Neural progenitor cell (in vitro differentiated cells): ENCODE results near the gene PTPRA. TPM values are rescaled to one million over a fixed set of nuclear protein-coding genes. Genes with fewer than 3 reads are reported as not detected.

Experiments
- DNase-seq: peaks from one replicate; pipeline ENCODE4 v3.0.0-alpha.2; 2016; ENCODE audit warnings: low spot score
- H2AFZ ChIP-seq: fragments of 200-600 bp; sonication (generic); replicated peaks from 2 replicates; pipeline ENCODE4 v1.6.1; 2016; ENCODE audit warnings: antibody characterized with exemption
- H3F3A ChIP-seq: fragments of 200-600 bp; sonication (generic); 2 replicates; pipeline ENCODE4 v1.6.1; 2016; ENCODE audit warnings: antibody characterized with exemption, low read depth
- H3K27ac ChIP-seq: fragments of 200-600 bp; sonication (generic); 2 replicates; pipeline ENCODE4 v1.5.1; 2016; ENCODE audit warnings: mild to moderate bottlenecking
- H3K27me3 ChIP-seq: fragments of 200-600 bp; sonication (generic); 2 replicates; pipeline ENCODE4 v1.6.1; 2016; ENCODE audit warnings: mild to moderate bottlenecking, moderate library complexity
- H3K36me3 ChIP-seq: fragments of 200-600 bp; sonication (generic); 2 replicates; pipeline ENCODE4 v1.5.1; 2016
- H3K4me1 ChIP-seq: fragments of 200-600 bp; sonication (generic); 2 replicates; pipeline ENCODE4 v1.6.1; 2016; ENCODE audit warnings: mixed run types
- H3K4me2 ChIP-seq: fragments of 200-600 bp; sonication (generic); 2 replicates; pipeline ENCODE4 v1.6.1; 2016
- H3K4me3 ChIP-seq: fragments of 200-600 bp; sonication (generic); 2 replicates; pipeline ENCODE4 v1.5.1; 2016
- H3K79me2 ChIP-seq: fragments of 200-600 bp; sonication (generic); 2 replicates; pipeline ENCODE4 v1.6.1; 2016; ENCODE audit warnings: low read depth
- H3K9ac ChIP-seq: fragments of 200-600 bp; sonication (generic); 2 replicates; pipeline ENCODE4 v1.6.1; 2016
- H3K9me3 ChIP-seq: fragments of 200-600 bp; sonication (generic); 2 replicates; pipeline ENCODE4 v1.5.1; 2016; ENCODE audit warnings: low read depth
- H4K20me1 ChIP-seq: fragments of 200-600 bp; sonication (generic); 2 replicates; pipeline ENCODE4 v1.6.1; 2016; ENCODE audit warnings: low read depth
- H3K27ac Mint-ChIP-seq: 3 replicates; pipeline ENCODE4 v1.8.0; 2021; ENCODE audit warnings: mixed read lengths
- H3K27me3 Mint-ChIP-seq: 2 replicates; pipeline ENCODE4 v1.8.0; 2022; ENCODE audit warnings: low read depth, mild to moderate bottlenecking, inconsistent platforms, moderate library complexity, mixed read lengths; ENCODE audit not compliant: insufficient read depth
- H3K36me3 Mint-ChIP-seq: 3 replicates; pipeline ENCODE4 v1.8.0; 2021; ENCODE audit warnings: mixed read lengths
- H3K4me1 Mint-ChIP-seq: 3 replicates; pipeline ENCODE4 v1.8.0; 2021; ENCODE audit warnings: mixed read lengths
- H3K4me3 Mint-ChIP-seq: 3 replicates; pipeline ENCODE4 v1.8.0; 2021; ENCODE audit warnings: mild to moderate bottlenecking, moderate library complexity, mixed read lengths
- H3K9me3 Mint-ChIP-seq: 3 replicates; pipeline ENCODE4 v1.8.0; 2020; ENCODE audit warnings: mixed read lengths
- EZH2 ChIP-seq: fragments of 200-600 bp; sonication (generic); IDR thresholded peaks from 2 replicates; pipeline ENCODE4 v1.6.1; 2017; ENCODE audit warnings: antibody characterized with exemption, mild to moderate bottlenecking, moderate library complexity
- EZH2phosphoT487 ChIP-seq: fragments of 200-600 bp; sonication (generic); IDR thresholded peaks from 2 replicates; pipeline ENCODE4 v1.6.1; 2017; ENCODE audit warnings: antibody characterized with exemption
- total RNA-seq: library from RNA; depleted of rRNA; stranded (reverse); fragments of >200 nt; gene quantifications from 2 replicates; pipeline ENCODE4 v1.2.3, GENCODE V29; 2015; ENCODE audit warnings: low replicate concordance
- TF ChIP-seq, protein P1 (sequence below): fragments of 200-600 bp; sonication (generic); IDR thresholded peaks from 2 replicates; pipeline ENCODE4 v1.5.1; 2017; ENCODE audit warnings: antibody characterized with exemption, mild to moderate bottlenecking

Gene PTPRA
- total RNA-seq, 1 donor from 2014 or later = 77.7 TPM

DNA sequence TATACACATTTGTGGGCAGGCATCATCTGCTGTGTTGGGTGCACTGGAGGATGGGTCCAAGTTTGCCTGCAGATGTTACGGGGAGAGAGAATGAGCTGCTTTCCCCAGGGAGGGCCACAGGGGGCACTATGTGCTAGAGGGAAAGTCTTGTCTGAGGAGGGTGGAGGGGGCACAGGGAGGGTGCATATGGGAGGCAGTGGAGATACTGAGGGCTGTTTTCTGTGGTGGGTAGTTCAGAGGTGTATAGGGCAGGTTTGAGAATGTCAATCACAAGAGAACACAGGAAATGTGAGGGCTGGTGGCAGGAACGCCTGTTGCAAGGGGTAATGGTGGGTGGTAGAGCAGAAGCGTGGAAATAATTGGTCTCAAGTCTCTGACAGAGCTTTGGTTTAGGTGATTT is 7.7 kb upstream of the PTPRA start:
- H3K36me3 ChIP-seq = no peaks in the 10 kb centered on the region

DNA sequence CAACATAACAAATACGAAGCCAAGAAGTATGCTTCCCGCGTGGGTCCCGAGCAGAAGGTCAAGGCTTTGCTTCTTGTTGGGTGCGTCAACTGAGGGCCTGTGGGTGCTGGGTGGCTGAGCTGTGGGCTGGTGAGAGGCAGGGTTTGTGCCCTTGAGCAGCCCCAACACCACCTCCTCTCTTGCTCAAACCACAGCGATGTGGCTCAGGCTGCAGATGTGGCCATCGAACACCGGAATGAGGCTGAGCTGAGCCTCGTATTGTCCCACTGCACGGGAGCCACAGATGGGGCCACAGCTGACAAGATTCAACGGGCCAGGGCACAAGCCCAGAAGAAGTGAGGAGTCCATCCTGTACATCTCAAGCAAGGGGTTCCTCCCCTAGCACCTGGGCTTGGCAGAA is 7.0 kb upstream of the PTPRA start:
- H3K4me3 ChIP-seq = no peak overlapping the region
- peaks cover 6% of the 10 kb centered on the region for H3K27me3 ChIP-seq
- Mint-ChIP-seq H3K4me1 (peaks cover 16% of the 10 kb centered on the region), H3K9me3 (no peaks in the 10 kb centered on the region), H3K4me3 (no peak overlapping the region), H3K27me3 (peaks cover 5% of the 10 kb centered on the region), H3K27ac (no peak overlapping the region), H3K36me3 (peaks cover 16% of the 10 kb centered on the region)
- no peaks in the 10 kb centered on the region for H4K20me1 ChIP-seq
- H3K79me2 ChIP-seq = no peaks in the 10 kb centered on the region
- peaks cover 10% of the 10 kb centered on the region for H3K4me1 ChIP-seq
- H3K9ac ChIP-seq = no peak overlapping the region
- no peak overlapping the region for H2AFZ ChIP-seq
- no peak overlapping the region for H3K27ac ChIP-seq
- peaks cover 8% of the 10 kb centered on the region for H3F3A ChIP-seq
- no peak for TF ChIP-seq EZH2phosphoT487
- TF ChIP-seq, protein P1, sequence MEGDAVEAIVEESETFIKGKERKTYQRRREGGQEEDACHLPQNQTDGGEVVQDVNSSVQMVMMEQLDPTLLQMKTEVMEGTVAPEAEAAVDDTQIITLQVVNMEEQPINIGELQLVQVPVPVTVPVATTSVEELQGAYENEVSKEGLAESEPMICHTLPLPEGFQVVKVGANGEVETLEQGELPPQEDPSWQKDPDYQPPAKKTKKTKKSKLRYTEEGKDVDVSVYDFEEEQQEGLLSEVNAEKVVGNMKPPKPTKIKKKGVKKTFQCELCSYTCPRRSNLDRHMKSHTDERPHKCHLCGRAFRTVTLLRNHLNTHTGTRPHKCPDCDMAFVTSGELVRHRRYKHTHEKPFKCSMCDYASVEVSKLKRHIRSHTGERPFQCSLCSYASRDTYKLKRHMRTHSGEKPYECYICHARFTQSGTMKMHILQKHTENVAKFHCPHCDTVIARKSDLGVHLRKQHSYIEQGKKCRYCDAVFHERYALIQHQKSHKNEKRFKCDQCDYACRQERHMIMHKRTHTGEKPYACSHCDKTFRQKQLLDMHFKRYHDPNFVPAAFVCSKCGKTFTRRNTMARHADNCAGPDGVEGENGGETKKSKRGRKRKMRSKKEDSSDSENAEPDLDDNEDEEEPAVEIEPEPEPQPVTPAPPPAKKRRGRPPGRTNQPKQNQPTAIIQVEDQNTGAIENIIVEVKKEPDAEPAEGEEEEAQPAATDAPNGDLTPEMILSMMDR = no peak
- no peak for TF ChIP-seq EZH2
- H3K36me3 ChIP-seq = no peaks in the 10 kb centered on the region
- no peaks in the 10 kb centered on the region for H3K9me3 ChIP-seq
- no peak for DNase-seq
- H3K4me2 ChIP-seq = no peak overlapping the region

More for the DNA sequence above, 7.7 kb upstream of the PTPRA start:
- no peaks in the 10 kb centered on the region for H4K20me1 ChIP-seq
- H3K79me2 ChIP-seq = no peaks in the 10 kb centered on the region
- no peak for DNase-seq
- Mint-ChIP-seq H3K27me3 (peaks cover 5% of the 10 kb centered on the region), H3K9me3 (no peaks in the 10 kb centered on the region), H3K4me1 (peaks cover 10% of the 10 kb centered on the region), H3K4me3 (no peak overlapping the region), H3K27ac (no peak overlapping the region), H3K36me3 (peaks cover 19% of the 10 kb centered on the region)
- H3K9ac ChIP-seq = no peak overlapping the region
- no peak overlapping the region for H3K4me2 ChIP-seq
- H3K27me3 ChIP-seq = no peaks in the 10 kb centered on the region
- no peak overlapping the region for H3K27ac ChIP-seq
- peaks cover 4% of the 10 kb centered on the region for H3K4me1 ChIP-seq
- no peak overlapping the region for H2AFZ ChIP-seq
- no peak overlapping the region for H3K4me3 ChIP-seq
- no peaks in the 10 kb centered on the region for H3K9me3 ChIP-seq
- H3F3A ChIP-seq = peaks cover 2% of the 10 kb centered on the region
- TF ChIP-seq, protein P1 = peak; percentile 30
- no peak for TF ChIP-seq EZH2
- TF ChIP-seq EZH2phosphoT487 = no peak

DNA sequence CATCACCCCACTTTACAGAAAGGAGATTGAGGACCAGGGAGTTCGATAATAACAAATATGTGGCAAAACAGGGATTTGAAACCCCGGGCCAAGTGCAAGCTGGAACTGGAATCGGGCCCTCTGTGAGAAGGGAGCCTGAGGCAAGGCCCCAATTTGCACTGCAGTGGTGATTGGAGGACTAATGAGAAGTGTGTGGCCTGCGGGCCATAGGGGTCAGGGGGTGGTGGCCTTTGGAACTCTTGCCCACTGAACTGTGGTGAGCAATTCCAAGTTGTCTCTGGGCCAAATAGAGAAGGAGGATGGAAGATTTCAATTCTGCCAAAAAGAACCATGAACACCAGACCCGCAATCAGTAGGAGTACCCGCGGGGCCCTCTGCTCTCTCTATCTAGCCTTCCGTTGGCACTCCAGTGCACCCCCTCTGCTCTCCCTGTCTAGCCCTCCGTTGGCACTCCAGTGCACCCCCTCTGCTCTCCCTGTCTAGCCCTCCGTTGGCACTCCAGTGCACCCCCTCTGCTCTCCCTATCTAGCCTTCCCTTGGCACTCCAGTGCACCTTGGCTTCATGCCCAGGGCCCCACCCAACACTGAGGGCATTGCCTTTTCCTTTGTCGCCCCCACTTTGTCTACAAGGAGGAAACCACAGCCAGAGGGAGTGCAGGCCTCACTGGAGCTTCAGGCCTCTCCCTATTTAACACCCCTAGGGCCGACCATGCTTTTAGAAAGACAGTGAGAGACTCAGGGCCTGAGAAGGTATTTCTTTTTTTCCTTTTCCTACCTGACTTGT is 6.0 kb upstream of the PTPRA start:
- no peaks in the 10 kb centered on the region for H3K79me2 ChIP-seq
- H3K27ac Mint-ChIP-seq = no peak overlapping the region

More for the DNA sequence above, 6.0 kb upstream of the PTPRA start:
- Histone ChIP-seq H3K27me3 (peaks cover 16% of the 10 kb centered on the region), H3K36me3 (no peaks in the 10 kb centered on the region), H3F3A (peaks cover 18% of the 10 kb centered on the region), H3K9ac (no peak overlapping the region), H3K4me1 (peaks cover 11% of the 10 kb centered on the region), H3K9me3 (no peaks in the 10 kb centered on the region), H2AFZ (no peak overlapping the region), H4K20me1 (no peaks in the 10 kb centered on the region), H3K4me3 (no peak overlapping the region), H3K27ac (no peak overlapping the region), H3K4me2 (no peak overlapping the region)
- DNase-seq = no peak
- TF ChIP-seq, protein P1 = no peak
- TF ChIP-seq EZH2phosphoT487 (no peak), EZH2 (no peak)
- H3K4me1 Mint-ChIP-seq = peaks cover 20% of the 10 kb centered on the region
- no peaks in the 10 kb centered on the region for H3K9me3 Mint-ChIP-seq
- H3K27me3 Mint-ChIP-seq = peaks cover 5% of the 10 kb centered on the region
- H3K36me3 Mint-ChIP-seq = peaks cover 12% of the 10 kb centered on the region
- no peak overlapping the region for H3K4me3 Mint-ChIP-seq
